ENCODE results near the gene NOC4L. TPM values are rescaled to one million over a fixed set of nuclear protein-coding genes. Genes with fewer than 3 reads are reported as not detected.

NOC4L gene
- total and polyA plus RNA-seq, 2 donors (not counting 3 experiments of a cell fraction or from before 2014, with no cell fraction given): 19.4 to 29.4 TPM

DNA sequence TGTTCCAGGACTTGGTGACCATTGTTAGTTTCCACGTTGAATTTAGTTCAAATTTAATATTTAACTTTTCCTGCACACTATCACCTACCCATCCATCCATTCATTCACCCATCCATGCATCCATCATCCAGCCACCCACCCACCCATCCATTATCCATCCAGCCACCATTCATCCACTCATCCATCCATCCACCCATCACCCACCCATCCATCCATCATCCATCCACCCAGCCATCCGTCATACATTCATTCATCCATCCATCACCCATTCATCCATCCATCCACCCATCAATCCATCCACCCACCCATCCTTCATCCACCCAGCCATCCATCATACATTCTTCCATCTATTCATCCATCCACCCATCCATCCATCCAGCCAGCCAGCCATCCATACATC is 21.8 kb downstream of the NOC4L start:
- TF ChIP-seq POLR2A (IDR thresholded peaks at IDR 0.05; ENCODE audit: low read depth, low read length) (no peak), EZH2 (IDR thresholded peaks at IDR 0.05; ENCODE audit: borderline replicate concordance, low read depth, low read length, severe bottlenecking) (no peak), POLR2AphosphoS5 (IDR thresholded peaks at IDR 0.05; ENCODE audit: insufficient read depth, low read depth, low read length) (no peak), FOS (IDR thresholded peaks at IDR 0.05; ENCODE audit: borderline replicate concordance, insufficient read depth, low read length) (no peak), GATA2 (IDR thresholded peaks at IDR 0.05; ENCODE audit: insufficient read depth, insufficient read length, low read depth, low read length) (no peak), JUN (IDR thresholded peaks at IDR 0.05; ENCODE audit: borderline replicate concordance, insufficient read depth, insufficient read length, low read depth) (no peak), MYC (IDR thresholded peaks at IDR 0.05; ENCODE audit: low read depth, low read length) (no peak)
- TF ChIP-seq, protein P1, sequence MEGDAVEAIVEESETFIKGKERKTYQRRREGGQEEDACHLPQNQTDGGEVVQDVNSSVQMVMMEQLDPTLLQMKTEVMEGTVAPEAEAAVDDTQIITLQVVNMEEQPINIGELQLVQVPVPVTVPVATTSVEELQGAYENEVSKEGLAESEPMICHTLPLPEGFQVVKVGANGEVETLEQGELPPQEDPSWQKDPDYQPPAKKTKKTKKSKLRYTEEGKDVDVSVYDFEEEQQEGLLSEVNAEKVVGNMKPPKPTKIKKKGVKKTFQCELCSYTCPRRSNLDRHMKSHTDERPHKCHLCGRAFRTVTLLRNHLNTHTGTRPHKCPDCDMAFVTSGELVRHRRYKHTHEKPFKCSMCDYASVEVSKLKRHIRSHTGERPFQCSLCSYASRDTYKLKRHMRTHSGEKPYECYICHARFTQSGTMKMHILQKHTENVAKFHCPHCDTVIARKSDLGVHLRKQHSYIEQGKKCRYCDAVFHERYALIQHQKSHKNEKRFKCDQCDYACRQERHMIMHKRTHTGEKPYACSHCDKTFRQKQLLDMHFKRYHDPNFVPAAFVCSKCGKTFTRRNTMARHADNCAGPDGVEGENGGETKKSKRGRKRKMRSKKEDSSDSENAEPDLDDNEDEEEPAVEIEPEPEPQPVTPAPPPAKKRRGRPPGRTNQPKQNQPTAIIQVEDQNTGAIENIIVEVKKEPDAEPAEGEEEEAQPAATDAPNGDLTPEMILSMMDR (IDR thresholded peaks at IDR 0.05; ENCODE audit: extremely low read depth in 1 of 2, insufficient read depth in 1 of 2, low read depth in 1 of 2, low read length in 2 of 2): no peak
- TF ChIP-seq, protein P2, sequence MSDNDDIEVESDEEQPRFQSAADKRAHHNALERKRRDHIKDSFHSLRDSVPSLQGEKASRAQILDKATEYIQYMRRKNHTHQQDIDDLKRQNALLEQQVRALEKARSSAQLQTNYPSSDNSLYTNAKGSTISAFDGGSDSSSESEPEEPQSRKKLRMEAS (IDR thresholded peaks at IDR 0.05; ENCODE audit: insufficient read depth, insufficient read length): no peak
- intact Hi-C loops (cut with micrococcal nuclease) (no loop called here), dilution Hi-C loops (cut with MboI; ENCODE audit: extremely low pct_ligation_motif_present, low sequenced_read_pairs) (no loop called here)
- DNase-seq (ENCODE audit: low read depth, low spot score): no peak
- POLR2A ChIA-PET: no interaction called here
- Histone ChIP-seq H3K79me2 (ENCODE audit: control insufficient read depth, insufficient read depth, low read length) (no peaks in the 10 kb centered on the region), H3K27me3 (ENCODE audit: control insufficient read depth in 2 of 2, insufficient read depth in 2 of 2, low read length in 2 of 2) (no peaks in the 10 kb centered on the region), H2AFZ (ENCODE audit: low read depth, low read length) (no peak overlapping the region), H3K9me1 (replicated peaks; ENCODE audit: control insufficient read depth, extremely low read depth, insufficient read depth, low read length) (no peaks in the 10 kb centered on the region), H3K9me3 (replicated peaks; ENCODE audit: control insufficient read depth, insufficient read depth, low read length) (no peaks in the 10 kb centered on the region), H3K4me2 (ENCODE audit: insufficient read depth, low read length) (no peak overlapping the region), H3K4me3 (replicated peaks in 1 of 3; ENCODE audit: insufficient read depth in 1 of 3, low read depth in 1 of 3, low read length in 3 of 3) (no peak overlapping the region), H3K4me1 (ENCODE audit: control insufficient read depth, extremely low read depth, insufficient read depth, low read length) (no peaks in the 10 kb centered on the region), H3K9ac (replicated peaks; ENCODE audit: extremely low read depth, insufficient read depth, low read length) (no peak overlapping the region), H4K20me1 (replicated peaks; ENCODE audit: control insufficient read depth, extremely low read depth, insufficient read depth, low read length) (no peaks in the 10 kb centered on the region), H3K36me3 (ENCODE audit: control insufficient read depth in 2 of 2, extremely low read depth in 1 of 2, insufficient read depth in 2 of 2, low read length in 2 of 2) (no peaks in the 10 kb centered on the region), H3K27ac (ENCODE audit: insufficient read depth, low read depth, low read length) (no peak overlapping the region)
- no peak for FAIRE-seq
- BruUV-seq (replicated peaks): no TSS peak
- CTCF ChIA-PET: no interaction called here
